GM19023 (cell line): ENCODE measurements around the gene HOXB8.

ENCODE experiments used
- ATAC-seq: cut with Tn5 transposase; IDR thresholded peaks from one replicate; pipeline ENCODE4 v1.9.1; 2021; ENCODE audit warnings: mild to moderate bottlenecking, moderate library complexity; ENCODE audit not compliant: unreplicated experiment

Gene HOXB8

DNA sequence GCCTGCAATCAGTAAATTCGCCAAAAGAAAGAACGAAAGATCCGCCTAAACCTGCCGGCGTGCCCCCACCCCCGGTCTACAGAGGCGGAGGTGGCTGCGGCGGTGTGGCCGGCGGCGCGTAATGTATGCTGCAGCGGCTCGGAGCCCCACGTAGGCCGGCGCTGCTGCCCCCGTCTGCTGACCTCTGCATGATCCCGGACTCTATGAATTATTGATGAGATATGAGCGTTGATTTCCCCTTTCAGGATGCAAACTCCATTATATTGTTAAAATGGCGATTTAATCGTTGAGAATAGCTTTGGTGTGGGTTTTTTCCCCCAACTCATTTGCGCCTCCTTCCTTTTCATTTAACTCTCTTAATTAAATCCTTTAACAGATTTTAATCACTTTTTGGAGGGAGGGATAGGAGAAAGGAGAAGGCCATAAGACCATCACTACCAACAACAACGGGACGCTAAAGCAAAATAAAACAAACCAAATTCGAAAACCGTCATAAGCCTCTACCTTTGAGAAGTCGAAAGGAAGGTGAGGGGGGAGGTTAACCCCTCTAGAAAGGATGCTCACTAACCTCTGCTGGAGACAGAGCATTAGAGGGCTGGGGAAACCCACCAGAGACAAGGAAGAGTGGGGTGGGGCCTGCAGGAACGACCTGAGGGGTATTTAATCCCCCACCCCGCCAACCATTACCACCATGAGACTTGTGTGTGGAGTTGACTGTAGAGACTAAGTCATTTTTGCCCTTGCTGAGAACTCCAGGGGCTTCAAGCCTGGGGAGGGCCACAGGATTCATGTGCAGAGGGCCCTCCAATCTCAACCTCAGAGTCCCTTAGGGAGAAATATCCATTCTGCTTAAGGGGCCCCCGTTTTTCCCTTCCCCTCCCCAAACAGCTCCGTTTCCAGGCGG lies 28.5 kb downstream of the HOXB8 start:
- ATAC-seq: no peak

DNA sequence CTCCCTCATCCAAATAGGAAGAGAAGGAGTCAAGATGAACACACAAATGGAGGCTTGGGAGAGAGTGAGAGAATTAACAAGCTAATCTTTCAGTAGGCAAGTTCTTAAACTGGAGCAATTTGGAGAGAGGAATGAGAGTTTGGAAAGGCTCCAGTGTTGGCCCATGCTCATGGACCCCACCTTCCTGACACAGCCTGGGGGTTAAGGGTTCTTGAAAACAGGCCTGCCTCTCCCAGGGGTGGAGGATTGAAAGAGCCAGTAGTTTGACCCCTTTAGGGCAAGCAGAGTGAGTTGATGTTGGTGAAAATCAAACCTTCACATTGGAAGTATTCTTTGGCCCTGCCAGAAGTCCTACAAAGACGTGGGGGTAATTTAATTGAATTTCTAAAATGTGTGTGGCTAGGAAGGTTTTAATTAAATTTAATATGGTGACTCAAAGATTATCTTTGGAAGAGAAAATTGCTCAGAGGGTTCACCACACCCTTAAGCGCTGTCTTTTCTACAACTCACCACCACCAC lies 30.8 kb downstream of the HOXB8 start:
- no peak for ATAC-seq

DNA sequence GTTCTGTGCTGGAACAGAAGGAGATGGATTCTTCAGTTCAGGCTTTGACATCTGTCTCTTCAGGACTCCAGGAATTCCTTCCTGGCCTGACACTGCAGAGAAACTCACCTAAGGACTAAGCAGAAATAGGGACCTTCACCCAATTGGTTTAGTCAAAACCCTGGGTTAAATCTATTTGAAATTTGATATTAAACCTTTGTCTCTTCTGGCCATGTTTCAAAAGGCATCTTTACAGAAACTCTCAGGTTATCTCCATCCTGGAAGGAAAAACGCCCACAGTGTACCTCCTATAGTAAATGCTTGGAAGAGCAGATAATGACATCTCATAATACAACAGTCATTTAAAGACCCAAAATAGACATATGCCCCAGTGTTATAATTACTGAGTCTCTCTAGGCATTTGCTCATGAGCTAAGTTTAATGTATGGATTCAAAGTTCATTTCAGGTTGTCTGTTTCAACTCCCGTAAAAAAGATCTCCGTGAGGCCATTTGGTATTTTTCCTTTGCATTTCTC lies 31.3 kb downstream of the HOXB8 start:
- ATAC-seq: no peak

DNA sequence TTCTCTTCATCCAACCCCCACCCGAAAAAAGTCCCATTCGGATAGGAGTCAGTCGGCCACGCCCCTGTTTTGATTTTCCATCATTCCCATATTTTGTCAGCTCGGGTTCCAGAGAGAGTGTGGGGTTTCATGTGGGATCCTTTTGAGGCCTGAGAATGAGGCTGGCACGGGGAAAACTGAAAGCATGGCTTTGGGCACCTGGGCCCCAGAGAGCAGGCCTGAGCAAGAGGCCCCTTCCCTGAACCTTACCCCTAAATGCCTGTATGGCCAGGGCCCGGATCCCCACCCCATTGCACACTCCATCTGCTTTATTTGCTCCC lies 32.4 kb downstream of the HOXB8 start:
- no peak for ATAC-seq

DNA sequence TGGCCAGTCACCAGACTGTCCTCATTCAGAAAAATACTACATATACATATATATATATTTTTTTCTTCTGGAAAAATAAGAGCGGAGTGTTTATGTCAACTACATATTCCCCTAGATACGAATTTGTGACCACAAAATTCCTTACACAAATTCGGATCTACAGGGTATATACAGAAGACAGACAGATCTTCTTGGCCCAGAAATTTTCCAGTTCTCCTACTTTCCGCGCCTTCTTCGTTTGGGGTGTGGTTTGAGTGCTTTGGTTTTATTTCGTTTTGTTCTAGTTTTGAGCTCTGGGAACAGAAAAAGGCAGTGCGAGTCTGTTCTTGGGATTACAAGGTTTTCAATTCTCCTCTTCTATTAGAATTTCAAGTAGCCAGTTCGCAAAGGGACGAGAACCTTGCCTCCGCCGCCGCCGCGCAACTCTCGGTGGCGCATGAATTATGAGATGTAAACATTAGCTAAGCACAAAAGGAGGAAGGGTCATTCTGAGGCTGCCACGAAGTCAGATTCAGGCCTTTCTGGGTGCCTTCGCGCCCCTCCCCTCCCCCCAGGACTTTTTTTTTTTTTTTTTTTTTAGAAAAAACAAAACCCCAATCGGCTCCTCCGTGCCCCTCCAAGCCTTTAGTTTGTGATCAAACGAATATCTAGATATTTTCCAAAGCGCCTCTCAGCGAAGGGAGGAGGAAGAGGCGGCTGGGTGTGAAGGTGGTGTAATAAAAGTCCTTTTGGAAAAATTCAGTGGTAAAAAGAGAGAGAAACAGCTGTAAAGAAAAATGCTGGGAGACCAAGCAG lies 35.1 kb downstream of the HOXB8 start:
- no peak for ATAC-seq

DNA sequence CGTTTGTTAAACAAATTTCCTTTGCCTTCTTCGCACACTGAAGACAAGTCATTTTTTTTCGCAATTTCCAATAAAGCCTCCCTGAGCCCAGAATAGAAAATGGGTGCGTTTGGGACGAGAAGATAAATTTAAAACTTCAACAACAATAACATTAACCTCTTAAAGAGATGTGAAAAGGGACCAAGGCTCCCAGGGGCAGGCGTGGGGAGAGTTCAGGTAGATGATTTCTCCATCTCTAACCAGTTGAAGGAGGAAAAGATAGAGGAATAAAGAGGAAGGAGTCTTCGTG lies 35.7 kb downstream of the HOXB8 start:
- no peak for ATAC-seq

DNA sequence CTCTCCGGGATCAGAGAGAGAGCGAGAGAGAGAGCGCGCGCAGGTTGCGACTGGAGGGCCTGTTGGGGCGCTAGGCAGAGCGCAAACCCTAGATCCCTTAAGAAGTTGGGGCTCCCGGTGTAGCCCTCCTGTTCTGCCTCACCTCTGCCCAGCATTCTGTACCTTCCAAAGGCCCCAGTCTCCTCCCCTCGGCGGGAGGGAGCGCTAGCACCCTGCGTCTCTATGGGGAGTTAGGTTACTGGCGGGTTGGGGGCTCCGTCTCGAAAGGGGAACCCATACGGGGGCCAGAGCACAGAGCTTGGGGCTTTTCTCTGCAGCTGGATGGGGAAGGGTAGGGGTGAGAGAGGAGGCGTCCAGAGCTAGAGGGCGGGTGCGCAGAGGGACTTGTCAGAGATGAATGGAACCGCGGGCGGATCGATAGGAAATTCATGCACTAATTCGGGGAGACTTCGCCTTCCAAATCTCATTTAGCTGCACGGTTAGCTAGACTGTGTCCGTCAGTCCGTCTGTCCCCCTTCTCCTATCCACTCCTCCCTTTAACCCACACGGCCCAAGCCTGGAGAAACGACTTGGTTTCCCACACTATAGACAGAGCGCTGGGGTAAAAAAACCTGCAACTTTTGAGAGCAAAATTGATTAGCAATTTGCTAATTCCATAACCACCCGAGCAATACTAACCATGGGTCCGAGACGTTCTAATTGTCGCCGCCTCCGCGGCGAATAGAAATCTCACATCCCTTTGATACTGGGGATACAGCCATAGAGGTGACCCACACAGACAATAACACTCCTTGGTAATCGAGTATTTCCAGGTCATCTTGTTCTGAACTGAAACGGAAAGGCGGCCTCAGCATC lies 36.2 kb downstream of the HOXB8 start:
- peak; percentile 38 for ATAC-seq

DNA sequence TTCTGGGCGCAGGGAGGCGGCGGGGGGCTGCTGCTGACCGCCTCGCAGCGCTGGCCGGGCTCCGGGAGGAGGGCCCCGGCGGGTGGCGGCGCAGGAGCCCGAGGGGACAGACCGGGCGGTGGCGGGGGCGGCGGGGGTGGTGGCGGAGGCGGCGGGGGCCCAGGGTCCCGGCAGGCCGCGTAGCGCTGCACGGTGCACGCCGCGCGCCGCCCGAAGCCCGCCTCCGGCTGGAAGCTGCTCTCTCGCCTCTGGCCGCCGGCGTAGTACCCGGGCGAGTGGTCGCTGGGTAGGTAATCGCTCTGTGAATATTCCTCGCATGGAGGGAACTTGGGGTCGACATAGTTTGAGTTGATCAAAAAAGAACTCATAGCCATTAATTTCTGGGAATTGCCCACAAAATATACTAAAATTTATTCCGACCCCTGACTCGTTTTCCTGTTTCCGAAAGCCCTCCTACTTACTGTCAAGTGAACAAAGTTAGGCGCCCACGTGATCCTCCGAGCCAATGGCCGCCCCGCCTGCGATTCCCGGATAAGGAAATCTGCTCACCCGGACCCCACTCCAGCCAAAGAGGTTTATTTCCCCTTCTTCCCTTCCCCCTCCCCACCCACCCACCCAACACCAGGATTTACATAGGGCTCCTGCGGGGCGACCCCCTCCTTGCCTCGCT lies 37.0 kb downstream of the HOXB8 start, which contains the start of gene HOXB4:
HOXB4 (minus strand) TSS at position 405 of the 670 bp plus-strand sequence; CDS start at position 374, 31 bp downstream.
- peak; percentile 46 for ATAC-seq

DNA sequence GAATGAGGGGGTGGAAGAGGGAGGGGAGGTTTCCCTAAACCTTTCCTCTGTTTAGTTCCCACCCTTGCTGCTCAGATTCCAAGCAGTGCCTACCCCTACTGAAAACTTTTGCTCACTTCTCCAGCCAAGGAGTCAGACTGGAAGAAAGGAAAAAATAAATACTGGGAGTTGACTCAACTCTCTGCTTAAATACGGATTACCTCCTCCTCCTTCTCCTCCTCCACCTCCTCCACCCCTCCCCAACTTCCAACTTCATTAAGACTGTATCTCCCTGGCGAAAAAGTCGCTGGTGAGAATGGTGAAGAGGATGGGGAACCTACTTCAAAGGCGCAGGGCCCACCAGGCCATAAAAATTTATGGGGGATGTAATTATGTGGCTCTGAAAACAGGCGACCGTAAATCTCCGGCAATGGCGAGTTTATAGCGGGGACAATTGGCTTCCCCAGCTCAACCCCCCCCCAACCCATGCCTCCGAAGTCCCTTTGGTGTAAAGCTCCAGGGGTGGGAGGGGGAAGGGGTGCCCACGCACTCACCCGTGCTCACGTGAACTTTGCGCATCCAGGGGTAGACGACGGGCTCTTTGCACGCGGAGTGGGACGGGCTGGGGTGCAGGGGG lies 37.7 kb downstream of the HOXB8 start:
- ATAC-seq: no peak

DNA sequence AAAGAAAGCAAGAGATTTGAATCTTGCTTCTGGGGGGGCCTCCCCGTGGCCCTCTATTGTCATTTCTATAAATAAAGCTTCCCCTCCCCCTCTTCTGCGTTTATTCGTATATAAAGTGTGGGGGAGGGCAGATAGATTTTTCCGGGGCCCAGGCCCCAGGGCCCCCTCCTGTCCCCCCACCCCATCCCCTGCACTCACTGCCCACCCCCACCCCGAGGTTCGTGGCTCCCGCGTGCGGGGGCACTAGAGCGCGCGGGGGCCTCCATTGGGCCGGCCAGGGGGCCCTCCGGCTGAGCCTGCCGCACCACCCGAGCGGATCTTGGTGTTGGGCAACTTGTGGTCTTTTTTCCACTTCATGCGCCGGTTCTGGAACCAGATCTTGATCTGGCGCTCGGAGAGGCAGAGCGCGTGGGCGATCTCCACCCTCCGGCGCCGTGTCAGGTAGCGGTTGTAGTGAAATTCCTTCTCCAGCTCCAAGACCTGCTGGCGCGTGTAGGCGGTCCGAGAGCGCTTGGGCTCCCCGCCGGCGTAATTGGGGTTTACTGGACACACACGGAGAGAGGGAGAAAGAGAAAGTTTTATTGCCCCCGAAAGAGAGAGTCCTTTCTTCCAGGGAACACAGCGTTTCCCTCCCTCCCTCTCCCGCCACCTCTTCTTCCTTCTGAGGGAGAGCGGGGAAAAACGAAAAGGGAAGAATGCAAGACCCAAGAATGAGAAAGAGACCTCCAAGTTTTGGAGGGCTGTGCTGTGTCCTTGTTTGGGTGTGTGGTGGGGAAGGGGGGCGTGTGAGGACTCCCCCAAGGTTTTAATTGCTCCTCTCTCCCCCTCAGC lies 38.4 kb downstream of the HOXB8 start:
- ATAC-seq: no peak

DNA sequence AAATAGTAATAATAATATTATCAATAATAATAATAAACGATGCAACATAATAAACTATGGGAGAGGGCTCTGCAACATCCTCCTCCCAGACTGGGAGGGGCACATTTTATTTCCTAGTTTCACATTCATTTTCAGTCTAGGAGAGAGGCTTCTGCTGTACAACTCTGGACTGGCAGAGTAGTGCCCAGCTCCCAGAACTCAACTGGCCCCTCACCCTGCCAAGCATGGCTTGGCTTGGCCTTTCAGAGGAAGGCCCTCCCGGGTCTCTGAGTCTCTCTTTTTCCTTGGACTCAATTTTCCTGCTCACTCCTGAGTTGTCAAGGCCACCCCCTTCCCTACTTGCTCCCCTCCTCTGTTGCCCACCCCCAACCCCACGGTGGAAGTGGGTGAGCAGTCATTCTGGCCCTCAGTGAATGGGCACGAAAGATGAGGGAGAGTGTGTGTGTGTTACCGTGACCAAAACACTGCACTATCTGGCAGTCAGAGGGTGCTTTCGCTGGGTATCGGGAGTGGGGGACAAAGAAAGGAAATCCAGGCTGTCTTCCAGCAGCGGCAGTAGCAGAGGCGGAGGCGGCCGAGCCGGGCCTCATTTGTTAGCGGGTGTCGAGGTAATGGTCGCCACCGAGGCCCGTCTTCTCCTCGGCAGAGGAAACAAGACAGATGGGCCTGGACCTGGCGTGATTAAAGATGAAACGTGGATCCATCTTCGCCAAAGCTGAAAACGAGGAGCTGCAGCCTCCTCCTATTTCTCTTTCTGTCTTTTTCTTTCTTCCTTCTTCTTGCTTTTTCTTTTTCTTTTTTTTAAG lies 39.2 kb downstream of the HOXB8 start:
- ATAC-seq: no peak

DNA sequence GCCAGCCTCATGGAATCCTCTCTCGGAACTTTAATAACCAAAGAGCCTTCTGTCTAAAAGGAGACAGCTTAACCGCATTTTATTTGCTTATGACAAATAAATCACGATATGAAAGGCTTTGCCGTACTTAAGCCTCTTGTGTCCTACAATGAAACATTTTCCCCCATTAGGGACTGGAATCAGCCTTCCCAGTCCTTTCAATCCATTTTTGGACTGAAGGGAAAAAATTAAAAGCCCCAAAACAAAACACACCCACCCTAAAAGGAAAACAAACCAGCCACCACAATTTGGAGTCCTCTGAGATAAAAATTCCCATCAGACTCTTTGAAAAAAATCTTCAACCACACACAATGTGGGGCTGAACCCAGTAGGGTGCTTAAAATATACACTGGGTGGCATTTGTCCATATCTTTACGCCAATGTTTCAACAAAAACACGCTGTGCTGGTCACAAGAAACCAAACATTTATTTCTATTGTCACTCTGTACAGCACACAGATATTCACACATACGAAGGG lies 40.0 kb downstream of the HOXB8 start:
- no peak for ATAC-seq

DNA sequence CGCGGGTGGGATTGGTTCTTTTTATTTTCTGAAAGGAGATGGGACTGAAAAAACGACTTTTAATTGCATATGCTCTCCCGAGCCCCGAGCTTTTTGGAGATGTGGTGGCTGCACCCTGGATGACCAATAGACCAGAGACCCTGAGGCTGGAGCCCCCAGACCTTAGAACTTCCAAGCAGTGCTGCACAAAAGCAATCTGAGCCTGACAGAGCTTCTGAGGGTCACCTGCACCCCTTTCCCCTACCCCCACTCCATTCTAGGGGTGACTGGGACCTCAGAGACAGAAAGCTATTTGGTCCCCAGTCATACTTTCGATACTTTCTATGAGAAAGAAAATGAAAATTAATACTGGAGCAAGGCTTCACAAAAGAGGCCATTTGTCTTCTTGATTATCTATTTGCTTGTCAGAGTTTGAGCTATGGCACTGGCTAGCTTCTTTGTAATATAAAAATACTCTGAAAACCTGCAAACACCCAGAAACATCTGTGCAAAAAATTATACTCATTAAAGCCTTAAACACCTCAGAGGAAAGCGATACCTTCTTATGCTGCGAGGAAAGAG lies 40.5 kb downstream of the HOXB8 start:
- ATAC-seq: no peak

DNA sequence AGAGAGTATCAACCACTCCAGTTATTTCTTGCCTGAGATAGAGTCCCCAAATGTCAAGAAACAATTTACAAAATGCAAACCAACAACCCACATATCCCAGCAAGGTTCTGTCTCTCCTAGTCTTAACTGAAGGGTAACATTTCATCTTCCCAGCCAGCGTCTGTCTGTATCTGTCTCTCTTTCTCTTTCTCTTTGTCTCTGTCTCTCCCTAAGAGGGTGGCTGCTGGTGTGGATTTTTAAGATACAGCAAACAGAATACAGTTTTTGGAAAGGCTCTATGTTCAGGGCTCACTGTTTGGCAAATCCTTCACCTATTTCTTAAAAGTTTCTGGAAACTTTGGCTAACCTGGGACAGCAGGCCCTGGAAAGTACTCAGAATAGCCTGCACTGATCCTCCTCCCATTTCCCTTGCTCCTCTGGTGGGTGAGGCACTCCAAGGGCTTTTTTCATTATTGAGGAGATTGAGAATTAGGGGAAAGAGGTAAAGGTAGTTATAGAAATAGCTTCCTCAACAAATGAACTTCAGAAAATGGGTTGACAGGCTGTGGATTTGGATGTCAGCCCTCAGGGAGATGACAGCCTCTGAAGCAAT lies 43.2 kb downstream of the HOXB8 start:
- no peak for ATAC-seq

DNA sequence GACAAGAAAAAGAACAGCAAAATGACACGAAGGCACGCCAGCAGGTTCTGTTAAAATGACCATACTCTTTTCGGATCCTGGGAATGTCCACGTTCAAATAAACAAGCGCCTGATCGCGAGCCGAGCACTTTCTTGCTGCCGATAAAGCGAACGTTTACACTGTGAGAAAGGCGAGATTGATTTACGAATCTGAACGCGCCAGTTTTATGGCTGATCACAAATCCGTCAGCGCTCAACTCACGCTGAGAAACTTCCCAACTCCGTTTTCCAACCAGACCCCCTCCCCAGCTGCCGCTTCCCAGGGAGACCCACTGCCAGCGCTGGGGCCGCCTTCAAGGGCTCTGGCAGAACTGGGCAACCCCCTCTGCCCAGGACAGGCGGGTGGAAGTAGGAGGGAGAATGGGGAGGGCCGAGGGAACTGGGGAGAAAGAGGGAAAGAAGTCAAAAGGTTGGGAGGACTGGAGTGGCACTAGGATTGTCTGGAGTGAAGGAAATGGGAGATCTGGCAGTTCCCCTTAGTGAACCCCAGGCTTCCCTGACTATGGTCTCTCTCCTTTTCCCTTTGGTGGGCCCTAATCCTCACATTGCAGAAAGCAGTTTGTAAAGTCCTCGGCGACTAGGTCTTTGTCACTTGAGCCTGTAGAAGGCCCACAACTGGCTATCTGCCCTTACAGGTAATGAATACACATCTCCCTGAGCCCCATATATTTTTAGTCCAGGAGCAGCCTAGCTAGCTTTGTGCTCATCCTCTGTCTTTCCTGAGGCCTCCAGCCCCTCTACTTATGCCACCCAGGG lies 43.9 kb downstream of the HOXB8 start:
- ATAC-seq: no peak

DNA sequence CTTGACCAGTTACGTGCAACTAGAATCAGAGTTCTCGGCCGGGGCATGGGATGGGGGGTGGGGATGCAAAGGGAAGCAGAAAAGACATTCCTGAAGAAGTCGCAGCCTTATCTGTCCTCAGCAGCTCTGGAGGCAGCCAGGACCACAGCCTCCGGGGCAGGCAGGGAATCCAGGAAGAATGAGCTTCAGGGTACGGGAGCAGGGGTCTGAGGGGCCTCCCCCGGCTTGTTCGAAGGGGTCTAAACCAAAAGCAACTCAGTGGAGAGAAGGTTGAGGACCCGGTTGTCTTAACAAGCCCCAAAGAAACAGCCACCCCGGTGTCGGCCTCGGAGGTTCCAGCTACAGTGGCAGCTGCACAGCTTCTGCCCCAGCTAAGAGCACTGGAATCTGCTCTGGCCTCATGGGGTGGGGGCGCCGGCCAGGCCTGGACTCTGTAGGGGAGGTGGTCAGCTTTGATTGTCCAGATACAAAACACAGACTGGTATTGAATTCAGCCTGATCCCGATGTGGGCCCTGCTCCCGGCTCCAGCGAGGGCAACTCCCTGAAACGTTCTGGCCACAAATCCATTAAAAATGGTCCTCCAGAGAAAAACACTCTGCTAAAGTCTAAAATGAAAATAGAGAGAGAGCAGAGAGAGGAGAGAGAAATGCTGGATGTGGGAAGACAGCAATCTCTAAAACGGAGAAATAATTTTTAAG lies 44.6 kb downstream of the HOXB8 start:
- ATAC-seq: no peak
